Mesenchymal stem cell (in vitro differentiated cells and primary cell): ENCODE data around the gene MYLK.
"Not testable (repeated sequence)": the region's sequence is repeated elsewhere in the genome, so short reads cannot be mapped to it uniquely, and the experiment has no call there.

Experiments
- DNase-seq: peaks from one replicate; pipeline ENCODE4 v3.0.0-alpha.2; 2013
- H2AFZ ChIP-seq: one replicate; pipeline ENCODE4 v1.6.1; 2013; ENCODE audit warnings: low read depth, mild to moderate bottlenecking, control low read depth, inconsistent platforms, low read length, moderate library complexity
- H2AK5ac ChIP-seq: 2 replicates; pipeline ENCODE4 v1.6.1; 2013; ENCODE audit warnings: low read length, moderate library complexity, mild to moderate bottlenecking, inconsistent platforms; ENCODE audit not compliant: severe bottlenecking
- H2BK120ac ChIP-seq: one replicate; pipeline ENCODE4 v1.6.1; 2013; ENCODE audit warnings: low read depth, mild to moderate bottlenecking, inconsistent platforms, low read length, moderate library complexity
- H2BK12ac ChIP-seq, 2 experiments: one replicate each; pipeline ENCODE4 v1.6.1; 2013; ENCODE audit warnings: inconsistent platforms in 2 of 2, low read length in 2 of 2, mild to moderate bottlenecking in 2 of 2, moderate library complexity in 2 of 2, control low read depth in 1 of 2
- H2BK15ac ChIP-seq: one replicate; pipeline ENCODE4 v1.6.1; 2013; ENCODE audit warnings: mild to moderate bottlenecking, low read depth, inconsistent platforms; ENCODE audit not compliant: poor library complexity, severe bottlenecking
- H2BK5ac ChIP-seq: 2 replicates; pipeline ENCODE4 v1.6.1; 2013; ENCODE audit warnings: low read depth, mild to moderate bottlenecking, low read length, control low read depth, inconsistent platforms; ENCODE audit not compliant: poor library complexity, severe bottlenecking
- H3K14ac ChIP-seq, 2 experiments: one replicate each; pipeline ENCODE4 v1.6.1; 2013; ENCODE audit warnings: inconsistent platforms in 2 of 2, low read length in 2 of 2, control low read depth in 1 of 2, mild to moderate bottlenecking in 1 of 2, moderate library complexity in 1 of 2
- H3K18ac ChIP-seq, 2 experiments: one replicate each; pipeline ENCODE4 v1.6.1; 2013; ENCODE audit warnings: inconsistent platforms in 2 of 2, low read length in 2 of 2, control low read depth in 1 of 2, low read depth in 1 of 2, mild to moderate bottlenecking in 1 of 2
- H3K23ac ChIP-seq, 2 experiments: one replicate each; pipeline ENCODE4 v1.6.1; 2013; ENCODE audit warnings: inconsistent platforms in 2 of 2, low read length in 2 of 2, mild to moderate bottlenecking in 2 of 2, moderate library complexity in 2 of 2, control low read depth in 1 of 2
- H3K27ac ChIP-seq: 2 replicates; pipeline ENCODE4 v1.5.1; 2013; ENCODE audit warnings: mild to moderate bottlenecking, moderate library complexity, low read length, control low read depth, inconsistent platforms; ENCODE audit not compliant: poor library complexity, severe bottlenecking
- H3K27me3 ChIP-seq, 2 experiments: 2 replicates each; pipeline versions ENCODE4 v1.6.1 to v1.7.0; 2013; ENCODE audit warnings: low read length in 2 of 2, mild to moderate bottlenecking in 2 of 2, moderate library complexity in 2 of 2, control low read depth in 1 of 2, inconsistent platforms in 1 of 2; ENCODE audit not compliant: control insufficient read depth in 1 of 2, insufficient read depth in 1 of 2
- H3K36me3 ChIP-seq, 2 experiments: 2 replicates each; pipeline versions ENCODE4 v1.6.1 to v1.7.0; 2013; ENCODE audit warnings: low read length in 2 of 2, control low read depth in 1 of 2, inconsistent platforms in 1 of 2, low read depth in 1 of 2, mild to moderate bottlenecking in 1 of 2; ENCODE audit not compliant: insufficient read depth in 2 of 2, control insufficient read depth in 1 of 2
- H3K4ac ChIP-seq, 2 experiments: one replicate each; pipeline ENCODE4 v1.6.1; 2013; ENCODE audit warnings: inconsistent platforms in 2 of 2, low read length in 2 of 2, mild to moderate bottlenecking in 2 of 2, moderate library complexity in 2 of 2, control low read depth in 1 of 2, low read depth in 1 of 2
- H3K4me1 ChIP-seq: 2 replicates; pipeline ENCODE4 v1.6.1; 2013; ENCODE audit warnings: low read depth, low read length, control low read depth; ENCODE audit not compliant: control insufficient read depth, insufficient read depth
- H3K4me2 ChIP-seq: 2 replicates; pipeline ENCODE4 v1.6.1; 2013; ENCODE audit warnings: low read length, mild to moderate bottlenecking, inconsistent platforms; ENCODE audit not compliant: poor library complexity, severe bottlenecking
- H3K4me3 ChIP-seq, 2 experiments: 2 replicates each; pipeline versions ENCODE4 v1.5.1 to v1.7.0; 2013; ENCODE audit warnings: low read length in 2 of 2, mild to moderate bottlenecking in 2 of 2, control low read depth in 1 of 2, low read depth in 1 of 2; ENCODE audit not compliant: insufficient read depth in 1 of 2
- H3K79me1 ChIP-seq: replicated peaks from 2 replicates; pipeline ENCODE4 v1.6.1; 2013; ENCODE audit warnings: mild to moderate bottlenecking, control low read depth, low read length, inconsistent platforms; ENCODE audit not compliant: poor library complexity, severe bottlenecking
- H3K9ac ChIP-seq: 2 replicates; pipeline ENCODE4 v1.7.0; 2013; ENCODE audit warnings: mild to moderate bottlenecking, low read length, moderate library complexity
- H3K9me3 ChIP-seq: 2 replicates; pipeline ENCODE4 v1.7.0; 2013; ENCODE audit warnings: mild to moderate bottlenecking, low read length; ENCODE audit not compliant: control insufficient read depth
- H4K8ac ChIP-seq: one replicate; pipeline ENCODE4 v1.6.1; 2013; ENCODE audit warnings: inconsistent platforms, mild to moderate bottlenecking, low read length, moderate library complexity
- H4K91ac ChIP-seq: one replicate; pipeline ENCODE4 v1.6.1; 2013; ENCODE audit warnings: mild to moderate bottlenecking, low read length, inconsistent platforms
- WGBS: methylation state at CpG from one replicate; pipeline ENCODE4 v1.1.7; 2013; ENCODE audit warnings: mixed read lengths; 5-methylcytosine and 5-hydroxymethylcytosine counted together

MYLK gene

DNA sequence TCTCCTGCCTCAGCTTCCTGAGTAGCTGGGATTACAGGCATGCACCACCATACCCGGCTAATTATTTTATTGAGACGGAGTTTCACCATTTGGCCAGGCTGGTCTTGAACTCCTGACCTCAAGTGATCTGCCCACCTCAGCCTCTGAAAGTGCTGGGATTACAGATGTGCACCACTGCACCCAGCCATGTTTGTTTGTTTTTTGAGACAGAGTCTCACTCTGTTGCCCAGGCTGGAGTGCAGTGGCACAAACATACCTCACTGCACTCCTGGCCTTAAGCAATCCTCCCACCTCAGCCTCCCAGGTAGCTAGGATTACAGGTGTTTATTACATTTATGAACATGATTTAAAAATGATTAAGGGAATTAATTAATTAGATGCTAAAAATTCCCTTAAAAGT lies 281.0 kb downstream of the MYLK start:
- H3K14ac ChIP-seq, H3K4ac ChIP-seq, H2BK15ac ChIP-seq, H3K9me3 ChIP-seq, H3K79me1 ChIP-seq, DNase-seq, H3K27me3 ChIP-seq, H3K4me2 ChIP-seq, H2AFZ ChIP-seq, H3K36me3 ChIP-seq, H4K91ac ChIP-seq, H2AK5ac ChIP-seq, H3K9ac ChIP-seq, H2BK12ac ChIP-seq, H3K23ac ChIP-seq, H2BK120ac ChIP-seq, H4K8ac ChIP-seq, H3K4me3 ChIP-seq, H2BK5ac ChIP-seq, H3K27ac ChIP-seq, H3K18ac ChIP-seq: not testable (repeated sequence)
- H3K4me1 ChIP-seq = peaks cover 17% of the 10 kb centered on the region
- 98% methylated on average over 2 of the region's 2 CpGs for WGBS

DNA sequence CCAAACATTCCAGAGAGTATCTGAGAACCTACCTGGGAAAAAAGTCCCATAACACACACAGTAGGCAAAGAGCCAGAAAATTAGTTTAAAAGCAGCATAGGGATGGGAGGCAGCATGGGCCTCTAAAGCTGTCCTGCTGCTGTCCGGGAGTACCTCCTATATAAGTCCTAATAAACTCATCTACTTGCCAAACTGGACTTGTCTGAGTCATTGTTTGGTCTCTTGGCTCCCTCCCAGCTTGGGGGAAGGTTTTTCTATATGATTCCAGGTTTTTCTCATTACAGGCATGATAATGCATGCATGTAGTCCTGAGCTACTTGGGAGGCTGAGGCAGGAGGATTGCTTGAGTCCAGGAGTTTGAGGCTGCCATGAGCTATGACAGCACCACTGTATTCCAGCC lies 281.8 kb downstream of the MYLK start:
- H2AK5ac ChIP-seq = no peak overlapping the region
- H3K4me2 ChIP-seq = no peak overlapping the region
- DNase-seq = peak; percentile 74
- H3K9ac ChIP-seq = no peak overlapping the region
- no peak overlapping the region for H3K18ac ChIP-seq
- H3K14ac ChIP-seq = no peak overlapping the region
- H2BK120ac ChIP-seq = no peak overlapping the region
- H4K91ac ChIP-seq = no peak overlapping the region
- no peaks in the 10 kb centered on the region for H3K27me3 ChIP-seq
- no peak overlapping the region for H3K4ac ChIP-seq
- no peak overlapping the region for H3K4me3 ChIP-seq
- peaks cover 0 to 6% of the 10 kb centered on the region in 2 experiments for H3K36me3 ChIP-seq
- H4K8ac ChIP-seq = no peak overlapping the region
- no peaks in the 10 kb centered on the region for H3K9me3 ChIP-seq
- no peak overlapping the region for H2BK15ac ChIP-seq
- H3K79me1 ChIP-seq = peaks cover 13% of the 10 kb centered on the region
- H3K27ac ChIP-seq = no peak overlapping the region
- H3K4me1 ChIP-seq = peaks cover 17% of the 10 kb centered on the region
- H2AFZ ChIP-seq = no peak overlapping the region
- H2BK12ac ChIP-seq = no peak overlapping the region
- no peak overlapping the region for H2BK5ac ChIP-seq
- 40% methylated on average over 1 of the region's 1 CpG for WGBS
- H3K23ac ChIP-seq = no peak overlapping the region

DNA sequence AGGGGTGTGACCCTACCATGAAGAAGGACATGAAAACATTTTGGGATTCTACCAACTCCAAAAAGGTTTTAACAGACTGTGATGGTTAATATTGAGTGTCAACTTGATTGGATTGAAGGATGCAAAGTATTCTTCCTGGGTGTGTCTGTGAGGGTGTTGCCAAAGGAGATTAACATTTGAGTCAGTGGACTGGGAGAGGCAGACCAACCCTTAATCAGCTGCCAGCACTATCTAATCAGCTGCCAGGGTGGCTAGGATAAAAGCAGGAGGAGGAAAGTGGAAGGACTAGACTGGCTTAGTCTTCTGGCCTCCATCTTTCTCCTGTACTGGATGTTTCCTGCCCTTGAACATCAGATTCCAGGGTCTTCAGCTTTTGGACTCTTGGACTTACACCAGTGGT lies 283.3 kb downstream of the MYLK start:
- not testable (repeated sequence) for H2AFZ ChIP-seq, H2BK15ac ChIP-seq, H3K9ac ChIP-seq, H2AK5ac ChIP-seq, H3K18ac ChIP-seq, H3K4me2 ChIP-seq, H4K8ac ChIP-seq, H3K4ac ChIP-seq, H2BK5ac ChIP-seq, DNase-seq, H2BK120ac ChIP-seq, H3K23ac ChIP-seq, H3K9me3 ChIP-seq, H3K27ac ChIP-seq, H3K27me3 ChIP-seq, H3K14ac ChIP-seq, H3K36me3 ChIP-seq, H4K91ac ChIP-seq, H3K4me3 ChIP-seq, H2BK12ac ChIP-seq
- peaks cover 13% of the 10 kb centered on the region for H3K79me1 ChIP-seq
- peaks cover 15% of the 10 kb centered on the region for H3K4me1 ChIP-seq

DNA sequence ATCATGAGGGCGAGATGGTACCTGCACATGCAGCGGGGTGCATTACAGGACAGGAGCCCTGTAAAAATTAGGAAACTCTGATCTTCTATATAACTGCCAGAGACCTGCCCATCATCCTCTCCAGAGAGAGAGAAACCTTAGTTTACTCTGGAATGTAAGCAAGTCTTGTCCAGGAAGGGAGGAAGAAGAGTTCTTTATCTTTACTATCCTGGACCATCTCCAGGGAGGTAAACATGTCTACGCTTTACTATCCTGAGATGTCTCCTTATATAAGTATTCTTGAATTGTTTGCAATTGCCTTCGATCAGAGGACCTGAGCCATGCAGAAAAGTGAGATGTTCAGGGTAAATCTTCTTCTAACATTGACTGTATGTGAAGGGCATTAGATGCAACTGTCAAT lies 286.6 kb downstream of the MYLK start:
- Histone ChIP-seq H3K4me2 (no peak overlapping the region), H3K4ac (no peak overlapping the region), H3K23ac (no peak overlapping the region), H3K4me3 (no peak overlapping the region), H3K36me3 (peaks cover 0 to 6% of the 10 kb centered on the region in 2 experiments), H2BK120ac (no peak overlapping the region), H2BK12ac (no peak overlapping the region), H3K18ac (no peak overlapping the region), H2BK5ac (no peak overlapping the region), H2AFZ (no peak overlapping the region), H4K91ac (no peak overlapping the region), H2BK15ac (no peak overlapping the region), H3K27me3 (no peaks in the 10 kb centered on the region), H3K14ac (no peak overlapping the region), H3K9me3 (no peaks in the 10 kb centered on the region), H3K79me1 (peaks cover 7% of the 10 kb centered on the region), H3K4me1 (peaks cover 3% of the 10 kb centered on the region), H4K8ac (no peak overlapping the region), H3K9ac (no peak overlapping the region), H3K27ac (no peak overlapping the region), H2AK5ac (no peak overlapping the region)
- 100% methylated on average over 4 of the region's 4 CpGs for WGBS
- DNase-seq = no peak
